ENCODE results near the gene SMAD9.

GRCh38 chr13:36887758-36888521, 32.1 kb downstream of the SMAD9 start:
- TF ChIP-seq MAZ (IDR thresholded peaks at IDR 0.05; ENCODE audit: borderline replicate concordance, low read depth, low read length): no peak
- TF ChIP-seq POLR2A (IDR thresholded peaks at IDR 0.05; ENCODE audit: low read depth, low read length): no peak
- no peak for TF ChIP-seq RFX5 (IDR thresholded peaks at IDR 0.05; ENCODE audit: low read depth, low read length)
